CD4-positive, alpha-beta memory T cell (primary cell): Measurements from ENCODE around the gene GSTO2. TPM values are rescaled to one million over a fixed set of nuclear protein-coding genes. Genes with fewer than 3 reads are reported as not detected.
A peak's percentile ranks its signal among the peaks of the same experiment; 100 is the strongest.

Experiments
- CTCF ChIA-PET: fragments of 350-600 bp; sonication (Branson Sonifier 250); formaldehyde crosslinking; loops from one replicate; lab custom pipeline; 2021; ENCODE audit warnings: inconsistent platforms; ENCODE audit not compliant: partially characterized antibody; lab: Charles Lee
- POLR2A ChIA-PET: fragments of 350-600 bp; sonication (Branson Sonifier 250); formaldehyde crosslinking; loops from one replicate; lab custom pipeline; 2021; ENCODE audit not compliant: partially characterized antibody; lab: Charles Lee
- DNase-seq, 5 donors: peaks; one replicate each; pipeline versions ENCODE4 v3.0.0 to v3.0.0-alpha.2; 2020 to 2022; ENCODE audit warnings: mixed read lengths in 1 of 5
- H3K27ac ChIP-seq: one replicate; pipeline ENCODE4 v1.7.0; 2013; ENCODE audit warnings: low read depth, low read length
- H3K27me3 ChIP-seq: 2 replicates; pipeline ENCODE4 v1.7.0; 2013; ENCODE audit warnings: mild to moderate bottlenecking, low read length, moderate library complexity; ENCODE audit not compliant: insufficient read depth
- H3K36me3 ChIP-seq: 2 replicates; pipeline ENCODE4 v1.7.0; 2013; ENCODE audit warnings: mild to moderate bottlenecking, low read length, moderate library complexity; ENCODE audit not compliant: insufficient read depth
- H3K4me1 ChIP-seq: 2 replicates; pipeline ENCODE4 v1.7.0; 2013; ENCODE audit warnings: mild to moderate bottlenecking, low read length, moderate library complexity; ENCODE audit not compliant: insufficient read depth
- H3K4me3 ChIP-seq, 2 donors: one replicate each; pipeline ENCODE4 v1.7.0; 2013; ENCODE audit warnings: low read length in 2 of 2, mild to moderate bottlenecking in 1 of 2
- H3K9me3 ChIP-seq, 2 donors: one replicate each; pipeline ENCODE4 v1.7.0; 2013; ENCODE audit warnings: low read length in 2 of 2, control low read depth in 1 of 2; ENCODE audit not compliant: control insufficient read depth in 1 of 2
- H3K27ac Mint-ChIP-seq, 7 donors: one replicate each; pipeline ENCODE4 v1.8.0; 2020 to 2021; ENCODE audit warnings: mixed read lengths in 7 of 7, mild to moderate bottlenecking in 6 of 7, inconsistent platforms in 3 of 7, moderate library complexity in 3 of 7
- H3K27me3 Mint-ChIP-seq, 2 donors: one replicate each; pipeline ENCODE4 v1.8.0; 2020 to 2021; ENCODE audit warnings: mixed read lengths in 2 of 2
- H3K36me3 Mint-ChIP-seq, 2 donors: one replicate each; pipeline ENCODE4 v1.8.0; 2020 to 2021; ENCODE audit warnings: mixed read lengths in 2 of 2, inconsistent platforms in 1 of 2, mild to moderate bottlenecking in 1 of 2
- H3K4me1 Mint-ChIP-seq, 4 donors: one replicate each; pipeline ENCODE4 v1.8.0; 2020 to 2021; ENCODE audit warnings: mixed read lengths in 4 of 4, mild to moderate bottlenecking in 1 of 4
- H3K4me3 Mint-ChIP-seq, 8 donors: one replicate each; pipeline ENCODE4 v1.8.0; 2020 to 2021; ENCODE audit warnings: mixed read lengths in 8 of 8, mild to moderate bottlenecking in 7 of 8, moderate library complexity in 6 of 8, inconsistent platforms in 3 of 8
- H3K9me3 Mint-ChIP-seq, 8 donors: one replicate each; pipeline ENCODE4 v1.8.0; 2020 to 2021; ENCODE audit warnings: mixed read lengths in 8 of 8, mild to moderate bottlenecking in 5 of 8, inconsistent platforms in 3 of 8, moderate library complexity in 1 of 8
- intact Hi-C: fragments of 100-400 bp; cut with micrococcal nuclease; formaldehyde crosslinking; loops from one replicate; pipeline ENCODE4 v1.15.1; 2023
- polyA plus RNA-seq, 2 donors: library from polyadenylated mRNA; unstranded; fragments of 300-500 nt; fragmentation: Illumina TruSeq; gene quantifications; one replicate each; pipeline ENCODE4 v1.2.3, GENCODE V29; 2021
- total RNA-seq, 2 experiments: library from RNA; stranded (reverse); gene quantifications; one replicate each; pipeline ENCODE4 v1.2.3, GENCODE V29; 2021

GSTO2 gene
- total and polyA plus RNA-seq, 4 experiments from 2014 or later, result 0.94 to 2.3 (median 1.4) TPM

DNA sequence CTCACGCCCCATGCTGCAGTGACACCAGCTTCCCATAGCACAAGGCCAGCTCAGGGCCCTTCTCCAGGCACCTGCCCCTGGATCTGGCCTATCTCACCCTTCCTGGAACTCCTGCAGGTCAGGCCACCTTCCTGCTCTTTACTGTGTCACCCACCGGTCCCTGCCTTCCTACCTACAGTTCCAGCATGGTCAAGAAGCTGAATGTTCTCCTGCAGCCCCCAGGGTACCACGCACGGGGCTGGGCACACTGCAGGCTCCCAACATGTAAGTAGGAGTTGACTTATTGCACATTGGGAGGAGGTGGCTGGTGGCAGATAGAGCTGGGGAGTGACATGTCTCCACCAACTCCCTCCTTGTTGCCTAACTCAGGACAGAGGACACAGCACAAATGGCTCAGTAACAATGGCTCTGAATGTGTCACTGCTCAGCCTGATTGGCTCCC is 54.8 kb downstream of the GSTO2 start:
- CTCF ChIA-PET, result interaction anchor here (1.0 to 5.6 kb wide), 4 partner anchors 18 to 32 kb away, joined by 5 to 62 read pairs (median 12); no protein-coding TSS in a partner anchor
- peaks cover 0 to 4% (median 0%) of the 10 kb centered on the region in 8 donors for H3K9me3 Mint-ChIP-seq
- no peak for DNase-seq
- no peaks in the 10 kb centered on the region for H3K9me3 ChIP-seq
- peak overlapping the region in 7 of 8 donors; percentile 59 to 86 (median 74) for H3K4me3 Mint-ChIP-seq
- POLR2A ChIA-PET, result interaction anchor here (0.8 to 11.4 kb wide), 3 partner anchors 14 to 69 kb away, joined by 3 to 179 read pairs (median 72); partner anchors contain the start of genes GSTO1 and ITPRIP
- H3K4me1 Mint-ChIP-seq, result peaks cover 70 to 100% (median 92%) of the 10 kb centered on the region in 4 donors
- H3K27ac ChIP-seq, result peak overlapping the region; percentile 31
- H3K36me3 ChIP-seq, result no peaks in the 10 kb centered on the region
- intact Hi-C loops, result loop anchor here (2.0 to 10.0 kb wide), 2 partner anchors 15 to 409 kb away; partner anchors contain the start of genes ITPRIP and STN1
- no peaks in the 10 kb centered on the region for H3K27me3 ChIP-seq
- no peak overlapping the region for H3K4me3 ChIP-seq
- H3K27me3 Mint-ChIP-seq, result no peaks in the 10 kb centered on the region
- H3K4me1 ChIP-seq, result peaks cover 98% of the 10 kb centered on the region
- peaks cover 0 to 11% of the 10 kb centered on the region in 2 donors for H3K36me3 Mint-ChIP-seq
- H3K27ac Mint-ChIP-seq, result peak overlapping the region; percentile 78 to 98 (median 95)

DNA sequence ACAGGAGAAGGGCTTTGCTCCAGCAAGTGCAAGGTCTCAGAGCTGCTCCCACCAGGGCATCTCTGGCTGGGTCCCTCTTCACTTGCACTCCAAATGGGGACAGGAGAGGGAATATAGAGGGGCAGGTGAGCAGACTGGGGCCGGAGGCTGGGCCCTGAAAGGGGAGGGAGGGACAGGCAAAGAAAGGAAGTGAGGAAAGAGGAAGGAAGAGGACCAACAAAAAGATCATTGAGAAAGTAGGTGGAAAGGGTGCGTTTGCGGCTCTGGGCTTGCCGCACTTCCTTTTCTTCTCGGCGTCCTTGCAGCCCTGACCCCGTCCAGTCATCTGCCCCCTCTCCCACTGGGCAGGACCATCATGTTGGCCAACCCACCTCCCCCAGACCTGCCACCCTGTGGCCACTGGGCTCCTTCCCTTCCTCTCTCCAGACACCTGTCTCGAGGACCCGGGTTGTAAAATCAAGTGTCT is 55.3 kb downstream of the GSTO2 start:
- H3K9me3 Mint-ChIP-seq, result peaks cover 0 to 8% (median 0%) of the 10 kb centered on the region in 8 donors
- no peaks in the 10 kb centered on the region for H3K27me3 Mint-ChIP-seq
- intact Hi-C loops, result loop anchor here (10.0 kb wide), 1 partner anchor 409 kb away; the partner anchor contains the start of gene STN1
- Histone ChIP-seq H3K36me3 (no peaks in the 10 kb centered on the region), H3K27me3 (no peaks in the 10 kb centered on the region), H3K9me3 (no peaks in the 10 kb centered on the region), H3K4me3 (no peak overlapping the region), H3K27ac (peak overlapping the region; percentile 31), H3K4me1 (peaks cover 100% of the 10 kb centered on the region)
- peak overlapping the region; percentile 45 to 86 (median 71) for H3K4me3 Mint-ChIP-seq
- POLR2A ChIA-PET, result interaction anchor here (0.8 to 11.4 kb wide), 3 partner anchors 13 to 69 kb away, joined by 3 to 179 read pairs (median 72); partner anchors contain the start of genes GSTO1 and ITPRIP
- DNase-seq, result no peak
- H3K27ac Mint-ChIP-seq, result peak overlapping the region; percentile 78 to 98 (median 94)
- H3K36me3 Mint-ChIP-seq, result peaks cover 0 to 15% of the 10 kb centered on the region in 2 donors
- CTCF ChIA-PET, result interaction anchor here (1.0 to 5.6 kb wide), 5 partner anchors 19 to 50 kb away, joined by 4 to 62 read pairs (median 8); no protein-coding TSS in a partner anchor
- peaks cover 73 to 100% (median 93%) of the 10 kb centered on the region in 4 donors for H3K4me1 Mint-ChIP-seq

DNA sequence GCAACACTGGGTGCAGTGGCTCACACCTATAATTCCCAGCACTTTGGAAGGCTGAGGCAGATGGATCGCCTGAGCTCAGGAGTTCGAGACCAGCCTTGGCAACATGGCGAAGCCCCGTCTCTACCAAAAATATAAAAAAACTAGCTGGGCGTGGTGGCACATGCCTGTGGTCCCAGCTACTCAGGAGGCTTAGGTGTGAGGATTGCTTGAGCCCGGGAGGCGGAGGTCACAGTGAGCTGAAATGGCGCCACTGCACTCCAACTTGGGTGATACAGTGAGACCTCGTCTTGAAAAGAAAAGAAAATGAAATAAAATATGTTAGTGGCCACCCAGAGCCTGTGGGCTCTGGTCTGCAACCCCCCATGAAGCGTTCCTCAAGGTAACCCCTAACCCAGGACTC is 55.9 kb downstream of the GSTO2 start:
- Histone ChIP-seq H3K27me3 (no peaks in the 10 kb centered on the region), H3K4me3 (no peak overlapping the region), H3K27ac (no peak overlapping the region), H3K36me3 (no peaks in the 10 kb centered on the region), H3K4me1 (peaks cover 100% of the 10 kb centered on the region), H3K9me3 (no peaks in the 10 kb centered on the region)
- DNase-seq, result no peak
- Mint-ChIP-seq H3K27me3 (no peaks in the 10 kb centered on the region), H3K4me1 (peaks cover 75 to 100% (median 94%) of the 10 kb centered on the region in 4 donors), H3K9me3 (peaks cover 0 to 8% (median 0%) of the 10 kb centered on the region in 8 donors), H3K36me3 (peaks cover 0 to 17% of the 10 kb centered on the region in 2 donors), H3K4me3 (peak overlapping the region in 7 of 8 donors; percentile 49 to 86 (median 74)), H3K27ac (peak overlapping the region; percentile 78 to 98 (median 94))
- ChIA-PET CTCF (interaction anchor here (1.0 to 5.6 kb wide), 4 partner anchors 19 to 50 kb away, joined by 4 to 62 read pairs (median 6); no protein-coding TSS in a partner anchor), POLR2A (interaction anchor here (6.0 to 11.4 kb wide), 2 partner anchors 13 to 15 kb away, joined by 72 to 179 read pairs; partner anchors contain the start of gene ITPRIP)
- intact Hi-C loops, result loop anchor here (10.0 kb wide), 1 partner anchor 410 kb away; the partner anchor contains the start of gene STN1

DNA sequence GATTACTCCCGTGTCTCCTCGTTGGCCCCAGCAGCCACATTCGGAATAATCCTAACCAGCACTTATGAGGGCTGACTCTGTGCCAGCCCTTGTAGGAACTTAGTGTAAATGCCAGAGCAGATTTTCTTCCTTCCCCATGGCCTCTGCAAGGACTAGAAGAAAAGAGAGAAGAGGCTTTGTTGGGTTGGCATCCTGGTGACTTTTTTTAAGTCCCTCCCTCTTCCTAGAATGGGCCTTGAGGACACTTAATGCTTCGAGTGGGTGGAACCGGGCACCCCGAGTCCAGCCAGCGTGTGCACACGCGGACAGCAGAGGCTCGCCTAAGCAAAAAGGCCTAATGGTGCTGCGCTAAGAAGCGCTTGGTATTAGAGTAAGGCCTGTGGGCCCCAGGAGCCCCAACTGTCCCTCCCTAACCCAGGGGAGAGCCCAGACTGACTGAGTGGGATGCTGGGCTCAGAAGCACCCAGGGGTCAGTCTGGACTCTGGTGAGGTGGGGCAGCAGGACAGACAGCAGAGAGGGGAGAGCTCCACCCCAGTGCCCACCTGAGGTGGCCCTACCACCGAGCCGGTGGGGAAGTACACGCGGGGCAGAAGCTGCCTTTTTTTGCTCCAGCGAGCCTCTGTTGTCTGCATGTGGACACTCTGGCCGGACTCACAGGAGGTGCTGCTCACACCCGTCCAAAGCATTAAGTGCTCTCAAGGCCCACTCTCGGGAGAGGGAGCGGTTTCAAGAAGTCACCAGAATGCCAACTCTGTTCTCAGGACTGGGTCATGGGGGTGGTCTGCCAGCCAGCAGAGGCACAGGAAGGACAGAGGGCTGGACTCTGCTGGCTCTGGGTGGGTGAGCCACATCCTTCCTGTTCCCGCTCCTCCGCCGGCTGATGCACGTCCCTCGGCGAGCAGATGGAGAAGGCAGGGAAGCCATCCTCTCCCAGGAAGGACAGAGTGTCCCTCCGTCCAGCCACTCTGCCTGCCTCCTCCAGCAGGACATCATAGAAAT is 56.8 kb downstream of the GSTO2 start:
- no peaks in the 10 kb centered on the region for H3K27me3 Mint-ChIP-seq
- H3K27ac Mint-ChIP-seq, result peak overlapping the region; percentile 73 to 98 (median 91)
- Histone ChIP-seq H3K4me1 (peaks cover 100% of the 10 kb centered on the region), H3K36me3 (no peaks in the 10 kb centered on the region), H3K4me3 (peak overlapping the region in 1 of 2 donors; percentile 28), H3K9me3 (no peaks in the 10 kb centered on the region), H3K27ac (no peak overlapping the region), H3K27me3 (no peaks in the 10 kb centered on the region)
- no peak for DNase-seq
- ChIA-PET POLR2A (interaction anchor here (6.0 to 11.4 kb wide), 2 partner anchors 12 to 16 kb away, joined by 72 to 179 read pairs; partner anchors contain the start of gene ITPRIP), CTCF (interaction anchor here (1.0 to 5.4 kb wide), 4 partner anchors 20 to 51 kb away, joined by 3 to 38 read pairs (median 6); partner anchors contain the start of gene CFAP58)
- intact Hi-C loops, result loop anchor here (10.0 kb wide), 1 partner anchor 411 kb away; the partner anchor contains the start of gene STN1
- peaks cover 76 to 100% (median 94%) of the 10 kb centered on the region in 4 donors for H3K4me1 Mint-ChIP-seq
- peaks cover 0 to 8% (median 0%) of the 10 kb centered on the region in 8 donors for H3K9me3 Mint-ChIP-seq
- peaks cover 0 to 16% of the 10 kb centered on the region in 2 donors for H3K36me3 Mint-ChIP-seq
- H3K4me3 Mint-ChIP-seq, result peak overlapping the region; percentile 20 to 90 (median 75)

DNA sequence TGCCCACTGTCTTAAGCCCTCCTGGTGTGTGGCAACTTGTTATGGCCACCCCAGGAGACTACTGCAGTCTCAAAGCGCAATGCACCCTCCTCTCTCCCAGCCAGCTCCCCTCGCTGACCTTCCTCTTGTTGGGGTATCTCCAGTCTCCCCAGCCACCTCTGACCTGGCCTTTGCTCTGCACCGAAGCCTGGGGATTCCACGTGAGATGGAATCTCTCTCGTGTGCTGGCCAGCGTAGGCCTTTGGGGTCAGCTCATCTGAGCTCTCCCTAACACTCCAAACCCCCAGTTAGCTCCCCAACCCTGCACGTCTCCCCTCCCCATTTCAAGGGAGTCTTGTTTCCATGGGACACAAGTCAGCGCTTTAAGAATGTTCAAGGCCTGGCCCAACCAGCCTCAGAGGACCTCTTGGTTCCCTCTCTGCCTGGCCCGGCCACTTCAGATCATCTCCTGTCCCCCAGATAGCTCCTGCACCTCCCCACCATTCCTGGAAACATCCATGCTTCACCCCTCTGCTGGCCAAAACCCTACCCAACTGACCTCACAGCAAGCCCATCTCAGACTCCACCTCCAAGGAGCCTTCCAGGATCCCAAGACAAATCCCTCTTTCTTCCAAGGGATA is 58.1 kb downstream of the GSTO2 start:
- no peaks in the 10 kb centered on the region for H3K27me3 ChIP-seq
- peak overlapping the region in 6 of 7 donors; percentile 79 to 98 (median 93) for H3K27ac Mint-ChIP-seq
- intact Hi-C loops, result loop anchor here (10.0 kb wide), 1 partner anchor 412 kb away; the partner anchor contains the start of gene STN1
- peaks cover 0 to 8% (median 0%) of the 10 kb centered on the region in 8 donors for H3K9me3 Mint-ChIP-seq
- H3K36me3 ChIP-seq, result no peaks in the 10 kb centered on the region
- peak overlapping the region; percentile 64 for H3K27ac ChIP-seq
- CTCF ChIA-PET, result interaction anchor here (1.3 to 5.4 kb wide), 4 partner anchors 15 to 53 kb away, joined by 3 to 38 read pairs (median 8); partner anchors contain the start of gene CFAP58
- H3K4me3 Mint-ChIP-seq, result peak overlapping the region; percentile 36 to 90 (median 79)
- no peaks in the 10 kb centered on the region for H3K27me3 Mint-ChIP-seq
- no peaks in the 10 kb centered on the region for H3K9me3 ChIP-seq
- POLR2A ChIA-PET, result interaction anchor here (5.9 to 11.4 kb wide), 2 partner anchors 10 to 19 kb away, joined by 40 to 179 read pairs; partner anchors contain the start of gene ITPRIP
- peaks cover 100% of the 10 kb centered on the region for H3K4me1 ChIP-seq
- peaks cover 0 to 14% of the 10 kb centered on the region in 2 donors for H3K36me3 Mint-ChIP-seq
- DNase-seq, result no peak
- H3K4me3 ChIP-seq, result no peak overlapping the region
- H3K4me1 Mint-ChIP-seq, result peaks cover 74 to 100% (median 95%) of the 10 kb centered on the region in 4 donors
